ENCODE measurements around the gene RIOK2. TPM values are rescaled to one million over a fixed set of nuclear protein-coding genes. Genes with fewer than 3 reads are reported as not detected.

Gene RIOK2
- total RNA-seq, 2 donors from 2014 or later = 7.3 to 16.9 TPM

DNA sequence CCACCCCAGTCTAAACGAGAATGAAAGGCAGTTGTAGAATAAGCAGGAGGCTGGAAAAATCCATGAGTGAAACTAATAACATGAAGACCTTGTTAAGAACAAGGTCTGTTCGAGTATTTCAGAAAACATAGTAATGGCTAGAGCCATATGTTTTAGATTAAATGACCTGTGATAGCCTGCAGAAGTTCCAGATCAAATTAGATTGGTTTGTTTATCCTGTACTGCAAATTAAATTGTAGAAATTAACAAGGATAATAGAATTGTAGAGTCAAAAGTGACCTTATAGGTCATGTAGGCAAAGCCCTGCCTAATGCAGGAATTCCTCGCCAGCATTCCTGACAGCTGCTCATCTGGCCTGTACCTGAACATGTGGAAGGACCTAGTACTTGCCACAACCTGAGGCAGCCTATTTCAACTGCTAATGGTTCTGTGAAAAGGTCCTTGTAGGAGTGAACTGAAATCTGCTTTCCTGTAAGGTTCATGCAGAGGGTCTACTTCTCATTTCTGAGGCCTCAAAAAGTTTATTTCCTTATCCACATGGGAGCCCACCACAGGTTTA is 57.8 kb downstream of the RIOK2 start:
- no peak for TF ChIP-seq POLR2A (IDR thresholded peaks at IDR 0.05)
- TF ChIP-seq, protein P1, sequence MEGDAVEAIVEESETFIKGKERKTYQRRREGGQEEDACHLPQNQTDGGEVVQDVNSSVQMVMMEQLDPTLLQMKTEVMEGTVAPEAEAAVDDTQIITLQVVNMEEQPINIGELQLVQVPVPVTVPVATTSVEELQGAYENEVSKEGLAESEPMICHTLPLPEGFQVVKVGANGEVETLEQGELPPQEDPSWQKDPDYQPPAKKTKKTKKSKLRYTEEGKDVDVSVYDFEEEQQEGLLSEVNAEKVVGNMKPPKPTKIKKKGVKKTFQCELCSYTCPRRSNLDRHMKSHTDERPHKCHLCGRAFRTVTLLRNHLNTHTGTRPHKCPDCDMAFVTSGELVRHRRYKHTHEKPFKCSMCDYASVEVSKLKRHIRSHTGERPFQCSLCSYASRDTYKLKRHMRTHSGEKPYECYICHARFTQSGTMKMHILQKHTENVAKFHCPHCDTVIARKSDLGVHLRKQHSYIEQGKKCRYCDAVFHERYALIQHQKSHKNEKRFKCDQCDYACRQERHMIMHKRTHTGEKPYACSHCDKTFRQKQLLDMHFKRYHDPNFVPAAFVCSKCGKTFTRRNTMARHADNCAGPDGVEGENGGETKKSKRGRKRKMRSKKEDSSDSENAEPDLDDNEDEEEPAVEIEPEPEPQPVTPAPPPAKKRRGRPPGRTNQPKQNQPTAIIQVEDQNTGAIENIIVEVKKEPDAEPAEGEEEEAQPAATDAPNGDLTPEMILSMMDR (IDR thresholded peaks at IDR 0.05) = no peak
- H3K4me1 ChIP-seq = no peaks in the 10 kb centered on the region
- H3K36me3 ChIP-seq (replicated peaks in 1 of 2; ENCODE audit: insufficient read depth in 1 of 2, low read depth in 2 of 2) = no peaks in the 10 kb centered on the region
- H3K9me3 ChIP-seq = no peaks in the 10 kb centered on the region
- no peak overlapping the region for H3K27ac ChIP-seq
- intact Hi-C loops (cut with DNase I) = no loop called here
- no peak for ATAC-seq
- H3K4me3 ChIP-seq = no peak overlapping the region
- WGBS, 2 donors = 57 to 60% methylated on average over 3 of the region's 3 CpGs
- no peak for DNase-seq
- no peaks in the 10 kb centered on the region for H3K27me3 ChIP-seq

DNA sequence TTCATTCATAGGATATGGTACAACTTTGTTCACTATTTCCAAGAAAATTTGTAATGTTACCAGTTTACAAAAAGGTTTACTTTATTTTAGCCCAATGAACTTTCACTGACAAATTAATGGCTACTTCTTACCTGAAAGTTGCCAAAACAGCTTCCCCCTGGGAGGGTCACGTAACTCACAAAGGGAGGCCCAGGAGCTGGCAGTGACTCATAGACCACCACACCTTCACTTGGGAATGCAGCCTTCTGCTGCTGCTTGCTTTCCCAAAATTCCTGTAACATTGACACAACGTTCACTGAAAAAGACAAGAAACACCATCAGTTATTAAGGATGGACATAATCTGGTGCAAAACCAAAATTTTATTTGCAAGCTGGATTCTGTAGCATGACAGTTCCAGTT is 58.7 kb downstream of the RIOK2 start:
- H3K9me3 ChIP-seq = no peaks in the 10 kb centered on the region
- no peaks in the 10 kb centered on the region for H3K36me3 ChIP-seq (replicated peaks in 1 of 2; ENCODE audit: insufficient read depth in 1 of 2, low read depth in 2 of 2)
- H3K27me3 ChIP-seq = no peaks in the 10 kb centered on the region
- no peak overlapping the region for H3K4me3 ChIP-seq
- no peaks in the 10 kb centered on the region for H3K4me1 ChIP-seq
- ATAC-seq (no peak), DNase-seq (no peak)
- no peak overlapping the region for H3K27ac ChIP-seq
- WGBS, 2 donors = 59 to 75% methylated on average over 2 of the region's 2 CpGs
- intact Hi-C loops (cut with DNase I) = no loop called here
- TF ChIP-seq POLR2A (IDR thresholded peaks at IDR 0.05) = no peak
- TF ChIP-seq, protein P1 (IDR thresholded peaks at IDR 0.05) = no peak

DNA sequence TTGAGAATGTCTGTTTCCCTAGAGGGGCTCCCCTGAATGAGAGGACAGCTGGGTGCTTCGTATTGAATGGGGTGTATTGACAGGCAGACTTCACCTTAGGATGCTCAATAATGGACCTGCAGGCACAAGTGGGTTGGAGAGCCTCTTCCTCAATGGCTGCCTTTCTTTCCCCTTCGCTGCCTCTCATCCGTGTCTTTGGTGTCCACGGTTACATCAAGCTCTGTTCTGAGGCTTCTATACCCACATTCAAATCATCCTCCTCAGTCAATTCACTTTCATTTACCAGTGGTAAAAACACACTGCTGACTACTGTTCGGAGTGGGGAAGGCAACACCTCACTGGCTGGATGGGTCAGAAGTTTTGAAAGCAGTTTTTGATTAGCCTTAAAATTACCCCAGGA is 61.2 kb downstream of the RIOK2 start:
- TF ChIP-seq, protein P1 (IDR thresholded peaks at IDR 0.05) = no peak
- no peak for TF ChIP-seq POLR2A (IDR thresholded peaks at IDR 0.05)
- ATAC-seq = no peak
- DNase-seq = no peak
- no peak overlapping the region for H3K27ac ChIP-seq
- no peaks in the 10 kb centered on the region for H3K4me1 ChIP-seq
- H3K9me3 ChIP-seq = no peaks in the 10 kb centered on the region
- 71 to 77% methylated on average over 5 of the region's 5 CpGs for WGBS, 2 donors
- intact Hi-C loops (cut with DNase I) = no loop called here
- no peaks in the 10 kb centered on the region for H3K27me3 ChIP-seq
- H3K4me3 ChIP-seq = no peak overlapping the region
- no peaks in the 10 kb centered on the region for H3K36me3 ChIP-seq (replicated peaks in 1 of 2; ENCODE audit: insufficient read depth in 1 of 2, low read depth in 2 of 2)

DNA sequence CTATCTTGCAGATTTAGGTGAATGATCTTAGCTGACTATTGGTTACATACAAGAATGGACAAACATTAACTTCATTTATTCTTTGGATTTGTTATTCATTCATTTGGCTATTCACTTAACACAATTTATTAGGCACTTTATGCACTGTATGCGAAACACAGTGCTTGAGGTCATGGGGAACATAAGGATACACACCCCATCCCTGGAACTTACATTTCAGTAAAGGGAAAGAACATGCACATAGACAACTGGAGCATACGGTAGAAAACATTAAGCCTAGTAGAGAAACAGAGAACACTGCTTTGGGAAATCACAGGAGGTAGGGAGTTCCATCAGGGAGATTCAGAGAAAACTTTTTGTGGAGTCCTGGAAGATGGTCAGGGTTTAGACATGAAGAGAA is 62.9 kb downstream of the RIOK2 start:
- intact Hi-C loops (cut with DNase I) = no loop called here
- no peaks in the 10 kb centered on the region for H3K36me3 ChIP-seq (replicated peaks in 1 of 2; ENCODE audit: insufficient read depth in 1 of 2, low read depth in 2 of 2)
- TF ChIP-seq POLR2A (IDR thresholded peaks at IDR 0.05) = no peak
- TF ChIP-seq, protein P1 (IDR thresholded peaks at IDR 0.05) = no peak
- DNase-seq (no peak), ATAC-seq (no peak)
- no peak overlapping the region for H3K27ac ChIP-seq
- no peaks in the 10 kb centered on the region for H3K9me3 ChIP-seq
- H3K4me3 ChIP-seq = no peak overlapping the region
- no peaks in the 10 kb centered on the region for H3K4me1 ChIP-seq
- no peaks in the 10 kb centered on the region for H3K27me3 ChIP-seq
- WGBS, 2 donors = 47 to 69% methylated on average over 2 of the region's 2 CpGs

DNA sequence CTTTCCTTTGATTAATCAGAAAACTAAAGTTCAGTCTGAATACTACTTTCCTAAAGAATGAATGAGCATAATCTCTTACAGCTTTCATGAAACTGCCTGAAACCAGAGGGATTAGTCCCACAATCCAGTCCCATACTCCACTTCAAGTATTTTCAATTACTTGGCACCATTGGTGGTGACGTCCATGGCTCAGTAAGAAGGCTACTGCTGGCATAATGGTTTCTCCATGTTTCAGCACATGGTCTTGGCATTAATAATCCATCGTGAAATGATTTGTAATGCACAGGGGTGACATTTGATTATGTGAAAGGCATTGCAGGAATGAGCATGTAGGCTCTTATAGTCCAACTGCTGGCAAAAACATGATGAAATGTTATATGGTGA is 64.0 kb downstream of the RIOK2 start:
- ATAC-seq = no peak
- no peaks in the 10 kb centered on the region for H3K27me3 ChIP-seq
- no peak for DNase-seq
- H3K4me3 ChIP-seq = no peak overlapping the region
- H3K9me3 ChIP-seq = no peaks in the 10 kb centered on the region
- WGBS, 2 donors = 76 to 91% methylated on average over 2 of the region's 2 CpGs
- H3K4me1 ChIP-seq = no peaks in the 10 kb centered on the region
- H3K36me3 ChIP-seq (replicated peaks in 1 of 2; ENCODE audit: insufficient read depth in 1 of 2, low read depth in 2 of 2) = no peaks in the 10 kb centered on the region
- intact Hi-C loops (cut with DNase I) = no loop called here
- TF ChIP-seq POLR2A (IDR thresholded peaks at IDR 0.05) = no peak
- TF ChIP-seq, protein P1 (IDR thresholded peaks at IDR 0.05) = no peak
- H3K27ac ChIP-seq = no peak overlapping the region

Data from body of pancreas (tissue), 4 donors.